T47D (cell line): ENCODE data around the gene COMMD7.

Experiments used
- DNase-seq, 2 experiments: peaks; one replicate each; pipeline versions ENCODE4 v3.0.0 to v3.0.0-alpha.2; 2011 to 2012; ENCODE audit warnings: low read depth in 1 of 2, low spot score in 1 of 2
- JUND ChIP-seq: IDR thresholded peaks from 2 replicates; pipeline ENCODE4 v1.6.1; 2012; ENCODE audit warnings: low read depth
- in situ Hi-C: cut with HindIII; loops from 2 replicates; pipeline ENCODE4 v1.10.0; 2016; ENCODE audit warnings: low sequenced_read_pairs, low pct_unique_long_range_greater_than_20kb

COMMD7 gene

DNA sequence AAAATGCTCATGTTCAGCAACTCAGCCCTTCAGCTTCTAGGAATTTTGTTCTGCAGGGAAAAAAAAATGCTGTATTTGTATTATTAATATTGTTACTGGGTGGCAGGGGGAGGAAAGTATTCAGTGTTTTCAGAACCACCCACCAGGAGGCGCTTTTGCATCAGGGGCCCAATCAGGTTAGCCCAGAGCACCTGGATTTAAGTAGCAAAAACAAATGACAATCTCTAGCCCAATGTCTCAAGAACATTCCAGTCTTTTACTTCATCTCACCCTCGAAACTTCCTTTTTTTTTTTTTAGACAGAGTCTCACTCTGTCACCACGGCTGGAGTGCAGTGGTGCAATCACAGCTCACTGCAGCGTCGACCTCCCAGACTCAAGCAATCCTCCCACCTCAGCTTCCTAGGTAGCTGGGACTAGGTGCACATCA lies 68.9 kb downstream of the COMMD7 start:
- in situ Hi-C loops, result no loop called here
- peak; percentile 79 to 87 for DNase-seq
- no peak for TF ChIP-seq JUND

GRCh38 chr20:32672982-32673851 lies 70.0 kb downstream of the COMMD7 start:
- TF ChIP-seq JUND, result no peak
- DNase-seq, result no peak
- in situ Hi-C loops, result no loop called here

- no peak for TF ChIP-seq JUND
- in situ Hi-C loops, result no loop called here
- DNase-seq, result no peak
Observed at GRCh38 chr20:32672394-32672981, 70.8 kb downstream of the COMMD7 start.

DNA sequence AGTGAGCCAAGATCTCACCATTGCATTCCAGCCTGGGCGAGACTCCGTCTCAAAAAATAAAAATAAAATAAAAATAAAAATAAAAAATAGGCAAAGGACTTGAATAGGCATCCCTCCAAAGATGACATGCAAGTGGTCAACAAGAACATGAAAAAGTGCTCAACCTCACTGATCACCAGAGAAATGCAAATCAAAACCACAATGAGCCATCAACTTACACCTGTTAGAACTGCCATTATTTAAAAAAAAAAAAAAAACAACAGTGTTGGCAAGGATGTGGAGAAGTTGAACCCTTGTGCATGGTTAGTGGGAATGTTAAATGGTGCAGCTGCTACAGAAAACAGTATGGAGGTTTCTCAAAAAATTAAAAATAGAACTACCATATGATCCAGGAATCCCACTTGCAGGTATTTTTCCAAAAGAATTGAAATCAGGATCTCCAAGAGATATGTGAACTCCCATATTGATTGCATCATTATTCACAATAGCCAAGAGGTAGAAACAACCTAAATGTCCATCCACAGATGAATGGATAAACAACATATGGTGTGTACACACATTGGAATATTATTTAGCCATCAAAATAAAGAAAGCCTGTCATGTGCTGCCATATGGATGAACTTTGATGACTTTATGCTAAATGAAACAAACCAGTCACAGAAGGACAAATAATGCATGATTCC lies 72.4 kb downstream of the COMMD7 start:
- TF ChIP-seq JUND, result no peak
- in situ Hi-C loops, result no loop called here
- DNase-seq, result no peak

GRCh38 chr20:32667027-32667426 lies 76.2 kb downstream of the COMMD7 start:
- in situ Hi-C loops, result no loop called here
- no peak for TF ChIP-seq JUND
- no peak for DNase-seq

DNA sequence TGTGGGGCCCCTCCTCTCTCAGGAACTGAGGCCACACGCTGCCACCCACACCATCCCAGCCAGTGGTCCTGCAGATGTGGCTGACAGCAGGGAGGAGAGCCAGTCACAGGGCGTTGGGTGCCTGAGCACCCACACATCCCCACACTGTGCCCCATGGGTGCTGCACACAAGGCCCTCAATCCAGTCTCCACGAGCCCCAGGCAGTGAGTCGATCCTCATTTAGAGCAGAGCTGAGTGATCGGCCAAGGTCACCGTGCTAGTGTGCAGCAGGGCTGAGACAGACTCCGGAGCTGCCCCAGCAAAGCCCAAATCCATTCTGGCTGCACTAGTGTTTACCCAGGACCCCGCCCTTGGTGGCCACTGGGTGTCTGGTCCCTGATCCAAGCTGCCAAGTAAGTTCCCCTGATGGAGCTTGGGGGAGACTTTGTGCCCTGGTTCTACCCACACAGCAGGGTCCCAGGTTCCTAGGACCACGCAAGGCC lies 78.5 kb downstream of the COMMD7 start:
- DNase-seq, result no peak
- in situ Hi-C loops, result no loop called here
- no peak for TF ChIP-seq JUND

- DNase-seq, result no peak
- no peak for TF ChIP-seq JUND
- in situ Hi-C loops, result no loop called here
Observed at GRCh38 chr20:32664012-32664677, 79.1 kb downstream of the COMMD7 start.

- TF ChIP-seq JUND, result no peak
- DNase-seq, result no peak
- in situ Hi-C loops, result no loop called here
Observed at GRCh38 chr20:32663335-32664011, 79.8 kb downstream of the COMMD7 start.

DNA sequence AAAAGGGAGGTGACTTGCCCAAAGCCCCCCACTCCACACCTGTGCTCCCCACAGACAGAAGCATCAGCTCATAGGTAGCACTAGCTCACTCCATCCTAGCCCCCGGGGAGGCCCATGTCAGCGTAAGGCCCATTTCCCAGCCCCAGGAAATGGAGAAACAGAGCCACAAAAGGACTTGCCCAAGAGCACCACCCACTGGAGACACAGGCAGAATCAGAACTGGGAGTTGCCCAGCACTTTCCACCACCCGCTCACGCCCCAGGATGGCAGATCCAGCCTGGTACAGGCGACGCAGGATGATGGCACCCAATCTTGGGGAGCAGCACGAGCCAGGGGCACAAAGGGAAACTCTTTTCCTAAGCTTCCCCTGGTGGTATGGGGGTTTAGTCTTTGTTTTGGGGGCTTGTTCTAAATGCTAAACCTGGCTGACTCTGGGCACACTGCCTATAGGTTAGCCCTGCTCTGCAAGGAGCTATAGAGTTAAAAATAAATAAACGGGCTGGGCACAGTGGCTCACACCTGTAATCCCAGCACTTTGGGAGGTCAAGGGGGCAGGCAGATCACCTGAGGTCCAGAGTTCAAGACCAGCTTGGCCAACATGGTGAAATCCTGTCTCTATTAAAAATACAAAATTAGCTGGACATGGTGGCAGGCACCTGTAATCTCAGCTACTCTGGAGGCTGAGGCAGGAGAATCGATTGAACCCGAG lies 81.3 kb downstream of the COMMD7 start:
- in situ Hi-C loops, result no loop called here
- TF ChIP-seq JUND, result no peak
- DNase-seq, result no peak

- in situ Hi-C loops, result no loop called here
- TF ChIP-seq JUND, result no peak
- DNase-seq, result no peak
Observed at GRCh38 chr20:32660661-32661060, 82.6 kb downstream of the COMMD7 start.

GRCh38 chr20:32656827-32657226 lies 86.4 kb downstream of the COMMD7 start:
- in situ Hi-C loops, result no loop called here
- no peak for TF ChIP-seq JUND
- no peak for DNase-seq
